Epithelial cell of esophagus (primary cell): ENCODE data around the gene LMCD1.

Experiments used
- DNase-seq: peaks from one replicate; pipeline ENCODE4 v3.0.0; 2010; ENCODE audit warnings: low read depth
- H3K4me3 ChIP-seq: 2 replicates; pipeline ENCODE4 v1.5.1; 2011; ENCODE audit warnings: mild to moderate bottlenecking, low read length, control low read depth
- TF ChIP-seq, protein P1 (sequence below): IDR thresholded peaks from 2 replicates; pipeline ENCODE4 v1.5.1; 2011; ENCODE audit warnings: low read depth, mild to moderate bottlenecking, low read length, control low read depth, inconsistent platforms; ENCODE audit not compliant: insufficient read depth; ENCODE audit errors: missing control alignments

LMCD1 gene

DNA sequence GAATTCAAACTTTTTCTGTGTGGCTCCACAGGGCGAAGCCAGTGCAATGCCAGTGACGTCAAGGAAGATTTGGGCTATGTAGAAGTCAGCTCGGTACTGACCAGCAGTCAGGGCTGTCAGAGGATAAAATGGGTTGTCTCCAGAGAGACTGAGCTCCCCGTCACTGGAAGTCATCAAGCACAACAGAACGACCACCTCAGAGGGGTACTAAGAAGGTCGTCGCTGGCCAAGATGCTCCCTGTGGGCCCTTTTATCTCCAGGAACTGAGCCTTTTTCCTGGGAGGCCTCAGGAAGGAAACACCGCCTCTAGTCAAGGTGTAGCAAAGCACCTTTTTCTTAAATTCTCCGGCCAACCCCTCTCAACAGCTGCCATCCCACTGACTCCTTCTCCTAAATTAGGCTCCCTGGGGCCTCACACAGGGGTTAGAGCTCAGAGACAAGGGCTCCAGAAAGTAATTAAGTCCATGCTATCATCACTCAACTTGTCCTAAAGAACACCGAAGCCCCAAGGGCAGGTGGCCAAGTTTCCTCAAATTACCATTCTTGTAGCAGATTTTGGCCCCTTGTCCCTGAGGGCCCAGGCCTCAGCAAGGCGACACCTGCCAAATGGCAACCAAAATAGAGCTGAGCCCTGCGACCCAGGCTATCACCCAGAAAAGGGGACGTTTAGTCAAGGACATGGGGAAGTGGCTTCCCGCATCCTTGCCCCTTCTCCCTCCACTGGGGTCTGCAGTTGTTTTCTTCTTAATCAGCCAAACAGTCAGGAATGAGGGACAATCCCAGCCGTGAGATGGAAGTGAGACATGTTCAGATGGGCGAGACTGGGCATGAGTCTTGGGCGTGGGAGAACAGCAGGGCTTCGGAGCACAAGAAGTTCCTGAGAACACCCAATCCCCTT lies 94.9 kb downstream of the LMCD1 start:
- TF ChIP-seq, protein P1, sequence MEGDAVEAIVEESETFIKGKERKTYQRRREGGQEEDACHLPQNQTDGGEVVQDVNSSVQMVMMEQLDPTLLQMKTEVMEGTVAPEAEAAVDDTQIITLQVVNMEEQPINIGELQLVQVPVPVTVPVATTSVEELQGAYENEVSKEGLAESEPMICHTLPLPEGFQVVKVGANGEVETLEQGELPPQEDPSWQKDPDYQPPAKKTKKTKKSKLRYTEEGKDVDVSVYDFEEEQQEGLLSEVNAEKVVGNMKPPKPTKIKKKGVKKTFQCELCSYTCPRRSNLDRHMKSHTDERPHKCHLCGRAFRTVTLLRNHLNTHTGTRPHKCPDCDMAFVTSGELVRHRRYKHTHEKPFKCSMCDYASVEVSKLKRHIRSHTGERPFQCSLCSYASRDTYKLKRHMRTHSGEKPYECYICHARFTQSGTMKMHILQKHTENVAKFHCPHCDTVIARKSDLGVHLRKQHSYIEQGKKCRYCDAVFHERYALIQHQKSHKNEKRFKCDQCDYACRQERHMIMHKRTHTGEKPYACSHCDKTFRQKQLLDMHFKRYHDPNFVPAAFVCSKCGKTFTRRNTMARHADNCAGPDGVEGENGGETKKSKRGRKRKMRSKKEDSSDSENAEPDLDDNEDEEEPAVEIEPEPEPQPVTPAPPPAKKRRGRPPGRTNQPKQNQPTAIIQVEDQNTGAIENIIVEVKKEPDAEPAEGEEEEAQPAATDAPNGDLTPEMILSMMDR, result no peak
- peak; percentile 84 for DNase-seq

DNA sequence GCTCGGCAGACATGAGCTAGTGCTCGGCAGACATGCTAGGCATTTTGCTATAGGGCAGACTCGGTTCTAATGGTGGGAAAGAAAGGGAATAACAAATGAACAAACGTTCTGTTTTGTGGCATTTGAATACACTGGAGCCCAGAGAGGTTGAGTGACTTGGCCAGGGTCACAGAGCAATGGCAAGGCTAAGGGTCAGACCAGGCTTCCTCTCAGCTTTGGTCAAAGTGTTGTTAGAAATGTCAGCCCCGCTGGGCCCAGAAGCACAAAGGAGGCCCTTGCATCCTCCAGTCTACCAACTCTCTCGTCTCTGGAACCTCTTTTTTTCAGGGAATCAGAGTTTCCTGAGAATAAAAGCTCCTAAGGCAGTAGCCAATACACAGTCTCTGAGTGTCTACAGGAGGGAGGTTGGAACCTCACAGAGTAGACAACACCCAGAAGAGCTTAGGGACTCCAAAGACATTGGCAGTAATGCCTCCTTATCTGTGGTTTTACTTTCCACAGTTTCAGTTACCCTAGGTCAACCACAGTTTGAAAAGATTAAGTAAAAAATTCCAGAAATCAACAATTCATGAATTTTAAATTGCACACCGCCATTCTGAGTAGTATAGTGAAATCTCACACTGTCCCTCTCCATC lies 95.7 kb downstream of the LMCD1 start:
- DNase-seq, result no peak
- TF ChIP-seq, protein P1, result no peak
- H3K4me3 ChIP-seq, result no peak overlapping the region

More for the DNA sequence above, 94.9 kb downstream of the LMCD1 start:
- H3K4me3 ChIP-seq, result no peak overlapping the region

DNA sequence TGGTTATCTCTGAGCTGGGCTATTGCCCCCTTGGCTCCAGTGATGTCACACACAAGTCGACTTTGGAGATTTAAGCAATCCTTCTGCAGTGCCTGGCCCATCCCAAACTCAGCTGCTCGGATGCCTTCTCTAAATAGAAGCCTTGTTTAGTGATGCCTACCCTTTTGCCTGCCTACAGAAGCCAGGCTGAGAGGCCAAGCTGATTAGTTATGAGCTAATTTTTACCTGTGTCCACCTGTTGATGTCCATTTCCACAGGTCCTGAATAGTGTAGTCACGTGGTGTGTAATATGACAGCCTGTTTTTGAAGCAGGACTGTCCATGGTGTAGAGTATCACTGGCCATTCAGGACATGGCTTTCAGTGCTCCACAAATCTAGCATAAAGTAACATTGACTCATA lies 97.5 kb downstream of the LMCD1 start:
- H3K4me3 ChIP-seq, result no peak overlapping the region
- TF ChIP-seq, protein P1, result no peak
- no peak for DNase-seq

DNA sequence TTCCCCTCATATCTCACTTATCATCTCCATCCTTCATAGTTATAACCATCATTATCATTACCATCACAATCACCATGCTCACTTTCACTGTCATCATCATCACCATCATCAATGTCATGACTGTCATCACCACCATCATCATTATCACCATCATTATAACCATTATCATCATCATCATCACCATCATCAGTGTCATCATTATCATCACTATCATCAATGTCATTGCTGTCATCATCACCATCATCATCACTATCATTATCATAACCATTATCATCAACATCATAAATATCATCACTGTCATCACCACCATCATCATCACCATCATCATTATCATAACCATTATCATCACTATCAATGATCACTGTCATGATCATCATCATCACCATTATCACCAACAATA lies 98.8 kb downstream of the LMCD1 start:
- TF ChIP-seq, protein P1, result no peak
- no peak overlapping the region for H3K4me3 ChIP-seq
- DNase-seq, result no peak

DNA sequence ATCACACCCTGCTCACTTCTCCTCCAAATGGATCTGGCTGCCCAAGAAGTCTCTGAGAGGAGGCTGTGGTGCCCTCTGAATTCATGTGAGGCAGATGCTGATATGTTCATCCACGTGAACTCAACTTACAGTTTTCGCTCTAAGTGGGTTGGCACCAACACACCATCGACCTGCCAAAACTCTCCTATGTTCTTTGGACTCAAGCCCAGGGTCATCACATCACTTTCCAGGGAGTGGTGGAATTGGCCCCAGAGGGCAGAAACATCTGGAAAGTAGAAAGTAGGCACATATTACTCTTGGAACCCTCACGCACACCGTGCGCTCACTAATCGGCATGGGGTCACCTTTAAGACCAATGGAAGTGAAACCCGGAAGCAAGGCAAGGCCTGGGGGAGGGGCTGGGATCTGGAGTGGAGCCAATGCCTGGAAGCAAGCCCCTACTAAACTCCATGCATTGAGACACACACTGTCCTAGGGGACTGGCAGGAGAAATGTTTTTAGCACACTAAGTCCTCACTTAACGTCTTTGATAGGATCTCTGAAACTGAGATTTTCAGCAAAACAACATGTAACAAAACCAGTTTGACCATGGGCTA lies 101.6 kb downstream of the LMCD1 start:
- DNase-seq, result no peak
- no peak overlapping the region for H3K4me3 ChIP-seq
- TF ChIP-seq, protein P1, result no peak

DNA sequence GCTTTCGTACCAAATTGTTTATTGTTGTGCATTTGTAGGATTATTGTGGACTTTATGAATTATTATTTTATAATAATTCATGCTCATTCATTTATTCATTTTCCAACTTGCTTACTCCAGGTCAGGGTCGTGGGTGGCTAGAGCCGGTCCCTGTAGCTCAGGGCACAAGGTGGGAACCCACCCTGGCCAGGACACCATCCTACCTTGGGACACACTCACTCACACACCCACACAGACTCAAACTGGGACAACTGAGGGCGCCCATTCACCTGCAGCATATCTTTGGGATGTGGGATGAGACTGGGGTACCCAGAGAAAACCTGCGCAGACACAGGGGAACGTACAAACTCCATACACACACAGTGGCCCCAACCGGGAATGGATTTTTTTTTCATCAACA lies 102.4 kb downstream of the LMCD1 start:
- TF ChIP-seq, protein P1, result no peak
- no peak overlapping the region for H3K4me3 ChIP-seq
- DNase-seq, result no peak
